A549 (cell line): ENCODE results near the gene TFF2. TPM values are rescaled to one million over a fixed set of nuclear protein-coding genes. Genes with fewer than 3 reads are reported as not detected.

Experiments
- ATAC-seq, 2 experiments: fragments of 200-7000 bp in 1 of 2; fragments of >200 bp in 1 of 2; cut with Nextera tagmentation in 1 of 2; cut with Tn5 transposase in 1 of 2; 3 replicates each; pipeline versions ENCODE4 v1.8.0 to v1.9.1; 2018 to 2020; ENCODE audit warnings: mild to moderate bottlenecking in 1 of 2, moderate library complexity in 1 of 2
- CTCF ChIA-PET: fragments of 300-600 bp; sonication (Branson Sonifier 250); formaldehyde crosslinking; extraction: SDS; loops from one replicate; lab custom pipeline; 2021; ENCODE audit warnings: antibody characterized with exemption, inconsistent platforms; lab: Yijun Ruan, JAX
- POLR2A ChIA-PET: fragments of 350-600 bp; formaldehyde crosslinking; extraction: SDS; loops from one replicate; lab custom pipeline; 2021; ENCODE audit warnings: antibody characterized with exemption, inconsistent platforms; lab: Yijun Ruan, JAX
- DNase-seq, 2 experiments: peaks; one replicate each; pipeline versions ENCODE4 v3.0.0 to v3.0.0-alpha.2; 2011 to 2016; ENCODE audit warnings: low read depth in 1 of 2, low spot score in 1 of 2
- FAIRE-seq: peaks from 2 replicates; lab custom pipeline; 2011; peaks lifted over from hg19 to GRCh38; lab: Jason Lieb, UNC
- H3K27ac ChIP-seq, 2 experiments: fragments of >200 bp; sonication (Bioruptor Twin); formaldehyde crosslinking; 3 replicates each; pipeline ENCODE4 v1.5.1; 2016 to 2017
- H3K4me1 ChIP-seq: fragments of >200 bp; sonication (Bioruptor Twin); formaldehyde crosslinking; 3 replicates; pipeline ENCODE4 v1.6.1; 2016
- H3K4me2 ChIP-seq: fragments of >200 bp; sonication (Bioruptor Twin); formaldehyde crosslinking; 3 replicates; pipeline ENCODE4 v1.6.1; 2016
- H3K4me3 ChIP-seq: fragments of >200 bp; sonication (Bioruptor Twin); formaldehyde crosslinking; 3 replicates; pipeline ENCODE4 v1.5.1; 2016
- H3K9me3 ChIP-seq: fragments of >200 bp; sonication (Bioruptor Twin); formaldehyde crosslinking; 3 replicates; pipeline ENCODE4 v1.6.1; 2016
- BHLHE40 ChIP-seq: IDR thresholded peaks from 2 replicates; pipeline ENCODE4 v1.6.1; 2012; ENCODE audit warnings: low read depth, low read length, inconsistent platforms
- CBX2 ChIP-seq: fragments of 200-600 bp; sonication (generic); IDR thresholded peaks from 2 replicates; pipeline ENCODE4 v1.6.1; 2016; ENCODE audit warnings: low read depth, mild to moderate bottlenecking, borderline replicate concordance
- CHD2 ChIP-seq: fragments of 150-350 bp; IDR thresholded peaks from 2 replicates; pipeline ENCODE4 v1.6.1; 2014; ENCODE audit warnings: low read length; ENCODE audit not compliant: partially characterized antibody
- EHF ChIP-seq: fragments of 250-450 bp; sonication (Bioruptor Pico); IDR thresholded peaks from 2 replicates; pipeline ENCODE4 v1.5.0; 2020; ENCODE audit warnings: mild to moderate bottlenecking
- EHMT2 ChIP-seq: fragments of 200-600 bp; sonication (generic); IDR thresholded peaks from 2 replicates; pipeline ENCODE4 v1.6.1; 2016; ENCODE audit warnings: antibody characterized with exemption, low read depth, mild to moderate bottlenecking, moderate library complexity
- ESRRA ChIP-seq: fragments of 150-350 bp; IDR thresholded peaks from 2 replicates; pipeline ENCODE4 v1.6.1; 2014; ENCODE audit warnings: mild to moderate bottlenecking, low read length, borderline replicate concordance
- FOXS1 ChIP-seq: fragments of 250-450 bp; sonication (Bioruptor Pico); IDR thresholded peaks from 2 replicates; pipeline ENCODE4 v1.5.0; 2020; ENCODE audit warnings: mild to moderate bottlenecking, moderate library complexity
- HDAC2 ChIP-seq: fragments of 200-600 bp; sonication (generic); IDR thresholded peaks from 2 replicates; pipeline ENCODE4 v1.6.1; 2016
- HOXB5 ChIP-seq: fragments of 250-450 bp; sonication (Bioruptor Pico); IDR thresholded peaks from 2 replicates; pipeline ENCODE4 v1.5.0; 2020; ENCODE audit warnings: mild to moderate bottlenecking, moderate library complexity
- JUN ChIP-seq, 2 experiments: fragments of >200 bp; sonication (Bioruptor Twin); formaldehyde crosslinking; IDR thresholded peaks; 2 replicates in 1 of 2; 3 replicates in 1 of 2; pipeline ENCODE4 v1.6.1; 2016 to 2017
- JUNB ChIP-seq: fragments of >200 bp; sonication (Bioruptor Twin); formaldehyde crosslinking; IDR thresholded peaks from 2 replicates; pipeline ENCODE4 v1.6.1; 2016
- KDM5A ChIP-seq: fragments of 200-600 bp; sonication (generic); IDR thresholded peaks from 2 replicates; pipeline ENCODE4 v1.6.1; 2016; ENCODE audit warnings: antibody characterized with exemption, mild to moderate bottlenecking
- MAFK ChIP-seq: fragments of 450-650 bp; IDR thresholded peaks from 2 replicates; pipeline ENCODE4 v1.6.1; 2014; ENCODE audit not compliant: partially characterized antibody
- NPAS2 ChIP-seq: fragments of 250-450 bp; sonication (Bioruptor Pico); IDR thresholded peaks from 2 replicates; pipeline ENCODE4 v1.8.0; 2022; ENCODE audit warnings: mild to moderate bottlenecking, moderate library complexity, borderline replicate concordance
- RAD21 ChIP-seq, 2 experiments: fragments of >200 bp in 1 of 2; sonication (Bioruptor Twin) in 1 of 2; formaldehyde crosslinking in 1 of 2; IDR thresholded peaks in 1 of 2; conservative IDR thresholded peaks in 1 of 2; 2 replicates in 1 of 2; 3 replicates in 1 of 2; pipeline ENCODE4 v1.6.1; 2012 to 2018; ENCODE audit warnings: inconsistent platforms in 1 of 2
- RCOR1 ChIP-seq: fragments of 150-350 bp; IDR thresholded peaks from 2 replicates; pipeline ENCODE4 v1.6.1; 2014; ENCODE audit warnings: antibody characterized with exemption, low read length, low read depth
- RFX5 ChIP-seq: fragments of 450-650 bp; IDR thresholded peaks from 2 replicates; pipeline ENCODE4 v1.7.1; 2014; ENCODE audit warnings: antibody characterized with exemption, mild to moderate bottlenecking, moderate library complexity
- RNF2 ChIP-seq: fragments of 200-600 bp; sonication (generic); IDR thresholded peaks from 2 replicates; pipeline ENCODE4 v1.6.1; 2016; ENCODE audit warnings: low read depth, mild to moderate bottlenecking, antibody characterized with exemption, moderate library complexity, borderline replicate concordance
- SMC3 ChIP-seq: fragments of >200 bp; sonication (Bioruptor Twin); formaldehyde crosslinking; IDR thresholded peaks from 3 replicates; pipeline ENCODE4 v1.6.1; 2018; ENCODE audit warnings: inconsistent platforms
- SREBF2 ChIP-seq: fragments of 450-650 bp; IDR thresholded peaks from 2 replicates; pipeline ENCODE4 v1.6.1; 2014; ENCODE audit warnings: mild to moderate bottlenecking, moderate library complexity
- ZC3H11A ChIP-seq: fragments of 450-650 bp; IDR thresholded peaks from 2 replicates; pipeline ENCODE4 v1.6.1; 2014; ENCODE audit warnings: antibody characterized with exemption, mild to moderate bottlenecking
- ZNF302 ChIP-seq: fragments of 250-450 bp; sonication (Bioruptor Pico); IDR thresholded peaks from 2 replicates; pipeline ENCODE4 v1.9.0; 2021; ENCODE audit warnings: inconsistent platforms, mild to moderate bottlenecking, moderate library complexity
- WGBS: methylation state at CpG from one replicate; pipeline ENCODE4 v1.1.6; 2017; ENCODE audit errors: missing lambda C conversion rate; 5-methylcytosine and 5-hydroxymethylcytosine counted together
- polyA plus RNA-seq, 4 experiments: library from polyadenylated mRNA; depleted of rRNA in 3 of 4; stranded (reverse); fragments of >200 nt; fragmentation: RNase III in 1 of 4; extraction: RNeasy Plus Mini Kit Qiagen cat#74134 plus additional on column Dnase treatment in 1 of 4; gene quantifications; 2 replicates in 3 of 4; 3 replicates in 1 of 4; pipeline ENCODE4 v1.2.3, GENCODE V29; 2011 to 2017
- TF ChIP-seq, protein P1 (sequence below): IDR thresholded peaks from 2 replicates; pipeline ENCODE4 v1.6.1; 2012
- TF ChIP-seq, protein P2 (sequence below): fragments of 200-600 bp; sonication (generic); IDR thresholded peaks from 2 replicates; pipeline ENCODE4 v1.6.1; 2016; ENCODE audit warnings: antibody characterized with exemption, mild to moderate bottlenecking, moderate library complexity
- TF ChIP-seq, protein P3 (sequence below): fragments of 150-350 bp; IDR thresholded peaks from 2 replicates; pipeline ENCODE4 v1.6.1; 2014; ENCODE audit warnings: low read depth, mild to moderate bottlenecking, low read length
- TF ChIP-seq, protein P4 (sequence below): fragments of 450-650 bp; IDR thresholded peaks from 2 replicates; pipeline ENCODE4 v1.6.1; 2014; ENCODE audit warnings: antibody characterized with exemption

Gene TFF2
- polyA plus RNA-seq, 2 of the 4 experiments (the other 2 are of a cell fraction), result not detected

DNA sequence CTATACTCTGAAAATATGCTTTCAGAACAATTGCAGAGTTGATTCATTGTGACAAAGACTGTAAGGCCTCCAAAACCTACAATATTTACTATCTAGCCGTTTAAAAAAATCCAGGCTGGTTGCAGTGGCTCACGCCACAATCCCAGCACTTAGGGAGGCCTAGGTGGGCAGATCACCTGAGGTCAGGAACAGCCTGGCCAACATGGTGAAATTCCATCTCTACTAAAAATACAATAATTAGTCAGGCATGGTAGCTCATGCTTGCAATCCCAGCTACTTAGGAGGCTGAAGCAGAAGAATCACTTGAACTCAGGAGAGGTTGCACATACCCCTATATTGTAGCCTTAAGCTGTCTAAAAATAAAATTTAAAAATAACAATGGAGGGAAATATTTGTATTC, 5.3 kb upstream of the TFF2 start:
- TF ChIP-seq SMC3 (no peak), EHF (CRISPR knock-in tag) (no peak), HDAC2 (no peak), EHMT2 (no peak), MAFK (no peak), ZC3H11A (no peak), JUN (IDR thresholded peaks at IDR 0.05) (no peak), RNF2 (no peak), RAD21 (conservative IDR thresholded peaks at IDR 0.05 in 1 of 2, IDR thresholded peaks at IDR 0.05 in 1 of 2) (no peak)
- TF ChIP-seq, protein P1, sequence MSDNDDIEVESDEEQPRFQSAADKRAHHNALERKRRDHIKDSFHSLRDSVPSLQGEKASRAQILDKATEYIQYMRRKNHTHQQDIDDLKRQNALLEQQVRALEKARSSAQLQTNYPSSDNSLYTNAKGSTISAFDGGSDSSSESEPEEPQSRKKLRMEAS, result no peak
- TF ChIP-seq, protein P2, sequence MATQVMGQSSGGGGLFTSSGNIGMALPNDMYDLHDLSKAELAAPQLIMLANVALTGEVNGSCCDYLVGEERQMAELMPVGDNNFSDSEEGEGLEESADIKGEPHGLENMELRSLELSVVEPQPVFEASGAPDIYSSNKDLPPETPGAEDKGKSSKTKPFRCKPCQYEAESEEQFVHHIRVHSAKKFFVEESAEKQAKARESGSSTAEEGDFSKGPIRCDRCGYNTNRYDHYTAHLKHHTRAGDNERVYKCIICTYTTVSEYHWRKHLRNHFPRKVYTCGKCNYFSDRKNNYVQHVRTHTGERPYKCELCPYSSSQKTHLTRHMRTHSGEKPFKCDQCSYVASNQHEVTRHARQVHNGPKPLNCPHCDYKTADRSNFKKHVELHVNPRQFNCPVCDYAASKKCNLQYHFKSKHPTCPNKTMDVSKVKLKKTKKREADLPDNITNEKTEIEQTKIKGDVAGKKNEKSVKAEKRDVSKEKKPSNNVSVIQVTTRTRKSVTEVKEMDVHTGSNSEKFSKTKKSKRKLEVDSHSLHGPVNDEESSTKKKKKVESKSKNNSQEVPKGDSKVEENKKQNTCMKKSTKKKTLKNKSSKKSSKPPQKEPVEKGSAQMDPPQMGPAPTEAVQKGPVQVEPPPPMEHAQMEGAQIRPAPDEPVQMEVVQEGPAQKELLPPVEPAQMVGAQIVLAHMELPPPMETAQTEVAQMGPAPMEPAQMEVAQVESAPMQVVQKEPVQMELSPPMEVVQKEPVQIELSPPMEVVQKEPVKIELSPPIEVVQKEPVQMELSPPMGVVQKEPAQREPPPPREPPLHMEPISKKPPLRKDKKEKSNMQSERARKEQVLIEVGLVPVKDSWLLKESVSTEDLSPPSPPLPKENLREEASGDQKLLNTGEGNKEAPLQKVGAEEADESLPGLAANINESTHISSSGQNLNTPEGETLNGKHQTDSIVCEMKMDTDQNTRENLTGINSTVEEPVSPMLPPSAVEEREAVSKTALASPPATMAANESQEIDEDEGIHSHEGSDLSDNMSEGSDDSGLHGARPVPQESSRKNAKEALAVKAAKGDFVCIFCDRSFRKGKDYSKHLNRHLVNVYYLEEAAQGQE, result no peak
- TF ChIP-seq, protein P3, sequence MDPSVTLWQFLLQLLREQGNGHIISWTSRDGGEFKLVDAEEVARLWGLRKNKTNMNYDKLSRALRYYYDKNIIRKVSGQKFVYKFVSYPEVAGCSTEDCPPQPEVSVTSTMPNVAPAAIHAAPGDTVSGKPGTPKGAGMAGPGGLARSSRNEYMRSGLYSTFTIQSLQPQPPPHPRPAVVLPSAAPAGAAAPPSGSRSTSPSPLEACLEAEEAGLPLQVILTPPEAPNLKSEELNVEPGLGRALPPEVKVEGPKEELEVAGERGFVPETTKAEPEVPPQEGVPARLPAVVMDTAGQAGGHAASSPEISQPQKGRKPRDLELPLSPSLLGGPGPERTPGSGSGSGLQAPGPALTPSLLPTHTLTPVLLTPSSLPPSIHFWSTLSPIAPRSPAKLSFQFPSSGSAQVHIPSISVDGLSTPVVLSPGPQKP, result no peak
- Histone ChIP-seq H3K4me2 (no peak overlapping the region), H3K4me3 (no peak overlapping the region), H3K27ac (no peak overlapping the region), H3K9me3 (no peaks in the 10 kb centered on the region), H3K4me1 (no peaks in the 10 kb centered on the region)
- FAIRE-seq (no peak), DNase-seq (no peak), ATAC-seq (no peak)
- ChIA-PET CTCF (no interaction called here), POLR2A (no interaction called here)
- 42% methylated on average over 2 of the region's 2 CpGs for WGBS

DNA sequence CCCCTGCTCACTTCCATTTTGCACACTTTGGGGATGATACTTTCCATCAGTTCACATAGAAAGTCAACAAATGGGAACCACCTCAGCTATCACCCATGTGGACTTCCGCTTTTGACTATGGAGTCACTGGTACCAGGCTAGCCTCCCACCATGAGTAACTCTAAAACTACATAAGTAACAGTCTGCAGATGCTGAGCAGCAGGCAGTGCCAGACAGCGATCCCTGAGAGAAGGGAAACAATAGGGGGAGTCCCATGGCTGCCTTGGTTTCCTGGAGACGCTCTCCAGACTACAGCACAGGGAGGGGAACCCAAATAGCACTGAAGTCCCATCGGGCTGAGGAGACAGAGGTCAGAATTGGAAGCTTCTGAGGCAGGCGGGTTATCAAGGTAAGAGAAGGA, 2.8 kb upstream of the TFF2 start:
- CTCF ChIA-PET, result interaction anchor here (1.5 kb wide), 1 partner anchor 96 kb away, joined by 3 read pairs; no protein-coding TSS in a partner anchor
- no peak for ATAC-seq
- Histone ChIP-seq H3K27ac (no peak overlapping the region), H3K9me3 (no peaks in the 10 kb centered on the region), H3K4me3 (no peak overlapping the region), H3K4me1 (no peaks in the 10 kb centered on the region), H3K4me2 (no peak overlapping the region)
- no peak for FAIRE-seq
- POLR2A ChIA-PET, result no interaction called here
- 48% methylated on average over 5 of the region's 5 CpGs for WGBS
- DNase-seq, result no peak
- TF ChIP-seq HOXB5 (no peak), ESRRA (no peak), NPAS2 (CRISPR knock-in tag) (no peak), JUNB (no peak), EHF (CRISPR knock-in tag) (no peak), SMC3 (no peak), ZNF302 (no peak)

DNA sequence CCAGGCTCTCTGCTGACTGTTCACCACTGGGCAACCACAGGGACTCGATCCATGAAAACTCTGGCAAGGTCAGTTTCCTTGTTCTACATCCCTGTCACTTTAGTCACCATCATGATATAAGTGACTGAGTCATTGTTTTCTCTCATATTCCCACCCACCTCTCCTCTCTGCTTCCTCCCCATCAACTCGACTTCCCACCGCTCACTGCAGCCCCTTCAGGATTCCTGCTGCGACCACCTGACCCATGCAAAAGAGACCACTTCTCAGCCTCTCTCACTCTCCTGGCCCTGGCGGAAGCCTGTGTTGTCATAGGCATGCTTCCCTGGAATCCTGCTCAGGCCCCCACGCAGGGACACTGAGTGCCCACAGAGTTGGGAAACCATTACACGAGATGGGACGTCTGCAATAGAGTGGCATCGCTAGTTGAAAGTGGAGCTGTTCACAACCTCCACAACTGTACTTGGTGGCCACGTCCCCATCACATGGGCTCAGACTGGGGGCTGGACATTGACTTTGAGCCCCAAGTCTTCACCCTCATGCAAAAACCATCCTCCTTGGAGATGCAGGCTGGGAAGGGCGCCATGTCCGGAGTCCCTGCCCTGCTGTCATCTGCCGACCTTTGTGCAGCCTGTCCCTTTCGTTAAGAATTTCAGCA, 1.8 kb upstream of the TFF2 start:
- POLR2A ChIA-PET, result no interaction called here
- DNase-seq (no peak), FAIRE-seq (no peak), ATAC-seq (no peak)
- no peaks in the 10 kb centered on the region for H3K4me1 ChIP-seq
- WGBS, result 77% methylated on average over 13 of the region's 14 CpGs
- H3K27ac ChIP-seq, result no peak overlapping the region
- no peaks in the 10 kb centered on the region for H3K9me3 ChIP-seq
- CTCF ChIA-PET, result no interaction called here
- TF ChIP-seq RFX5 (no peak), SMC3 (no peak), BHLHE40 (no peak), SREBF2 (no peak), ZC3H11A (no peak), RCOR1 (no peak), NPAS2 (CRISPR knock-in tag) (no peak), CHD2 (no peak), CBX2 (no peak), RNF2 (no peak), KDM5A (no peak), FOXS1 (CRISPR knock-in tag) (no peak)
- TF ChIP-seq, protein P4, sequence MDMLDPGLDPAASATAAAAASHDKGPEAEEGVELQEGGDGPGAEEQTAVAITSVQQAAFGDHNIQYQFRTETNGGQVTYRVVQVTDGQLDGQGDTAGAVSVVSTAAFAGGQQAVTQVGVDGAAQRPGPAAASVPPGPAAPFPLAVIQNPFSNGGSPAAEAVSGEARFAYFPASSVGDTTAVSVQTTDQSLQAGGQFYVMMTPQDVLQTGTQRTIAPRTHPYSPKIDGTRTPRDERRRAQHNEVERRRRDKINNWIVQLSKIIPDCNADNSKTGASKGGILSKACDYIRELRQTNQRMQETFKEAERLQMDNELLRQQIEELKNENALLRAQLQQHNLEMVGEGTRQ, result no peak
- H3K4me2 ChIP-seq, result no peak overlapping the region
- no peak overlapping the region for H3K4me3 ChIP-seq
